Measurements from ENCODE around the gene PABPN1. TPM values are rescaled to one million over a fixed set of nuclear protein-coding genes. Genes with fewer than 3 reads are reported as not detected.

The PABPN1 gene
- total RNA-seq, 1 donor: 78.6 TPM

DNA sequence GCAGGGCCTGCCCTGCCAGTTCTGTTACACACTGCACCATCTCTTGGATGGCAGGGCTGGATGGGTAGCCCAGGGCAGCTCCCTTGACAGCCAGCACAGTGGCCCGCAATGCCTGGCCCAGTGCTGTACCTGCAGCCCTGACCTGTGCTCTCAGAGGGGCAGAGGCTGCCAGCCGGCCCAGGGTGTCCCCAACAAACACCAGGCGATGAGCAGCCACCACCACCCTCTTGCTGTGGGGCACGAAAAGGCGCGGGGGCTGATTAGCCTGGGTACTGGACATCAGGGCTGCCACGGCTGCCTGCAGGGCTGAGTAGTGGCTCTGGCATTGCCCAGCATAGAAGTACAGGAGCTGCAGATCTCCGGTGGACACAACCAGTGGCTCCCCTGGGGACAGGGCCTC lies 36.0 kb downstream of the PABPN1 start:
- no peak for DNase-seq (ENCODE audit: low read depth in 2 of 3, low spot score in 2 of 3)

DNA sequence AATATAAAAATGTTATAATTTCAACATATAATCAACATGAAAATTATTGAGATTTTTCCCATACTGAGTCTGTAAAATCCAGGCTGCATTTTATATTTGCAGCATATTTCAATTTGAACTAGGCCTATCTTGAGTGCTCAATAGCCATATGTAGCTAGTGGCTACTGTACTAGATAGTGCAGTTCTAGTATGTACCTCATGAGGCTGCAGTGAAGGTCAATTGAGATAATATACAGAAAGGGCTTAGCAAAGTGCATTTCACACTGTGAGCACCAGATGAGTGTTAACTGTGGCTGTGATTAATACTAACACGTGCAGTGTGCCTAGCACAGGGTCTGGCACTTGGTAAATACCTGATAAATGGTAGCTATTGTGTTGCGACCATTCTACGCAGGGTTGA lies 36.8 kb downstream of the PABPN1 start:
- DNase-seq (ENCODE audit: low read depth in 2 of 3, low spot score in 2 of 3): no peak

DNA sequence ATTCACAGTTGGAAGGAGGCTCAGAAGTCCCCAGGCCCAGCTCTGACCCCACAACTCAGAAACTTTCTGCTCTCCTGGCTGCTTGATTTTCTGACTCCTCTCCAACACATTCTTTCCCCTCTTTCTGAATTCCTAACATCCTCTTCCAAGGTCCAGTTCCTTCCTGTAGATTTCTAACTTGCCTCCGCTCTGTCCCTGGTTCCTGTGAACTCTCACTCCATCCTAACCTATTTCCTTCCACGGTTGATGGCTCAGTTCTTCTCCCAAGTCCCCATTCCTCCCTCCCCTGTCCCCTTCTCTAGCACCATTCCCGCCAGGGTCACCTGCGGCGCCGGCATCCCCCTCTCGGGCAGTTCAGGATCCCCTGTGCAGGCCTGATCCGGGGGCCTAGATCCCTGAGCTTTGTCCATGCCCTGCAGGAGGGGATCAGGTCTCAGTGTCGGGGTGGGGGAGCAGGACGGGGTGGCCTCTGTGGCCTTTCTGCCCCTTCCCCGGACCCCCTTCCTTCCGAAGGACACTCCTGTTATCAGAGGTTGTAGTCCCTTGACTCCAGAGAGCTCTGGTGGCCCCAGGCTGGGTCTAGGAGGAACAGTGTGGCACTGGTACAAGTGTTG lies 37.4 kb downstream of the PABPN1 start:
- DNase-seq (ENCODE audit: low read depth in 2 of 3, low spot score in 2 of 3): no peak

DNA sequence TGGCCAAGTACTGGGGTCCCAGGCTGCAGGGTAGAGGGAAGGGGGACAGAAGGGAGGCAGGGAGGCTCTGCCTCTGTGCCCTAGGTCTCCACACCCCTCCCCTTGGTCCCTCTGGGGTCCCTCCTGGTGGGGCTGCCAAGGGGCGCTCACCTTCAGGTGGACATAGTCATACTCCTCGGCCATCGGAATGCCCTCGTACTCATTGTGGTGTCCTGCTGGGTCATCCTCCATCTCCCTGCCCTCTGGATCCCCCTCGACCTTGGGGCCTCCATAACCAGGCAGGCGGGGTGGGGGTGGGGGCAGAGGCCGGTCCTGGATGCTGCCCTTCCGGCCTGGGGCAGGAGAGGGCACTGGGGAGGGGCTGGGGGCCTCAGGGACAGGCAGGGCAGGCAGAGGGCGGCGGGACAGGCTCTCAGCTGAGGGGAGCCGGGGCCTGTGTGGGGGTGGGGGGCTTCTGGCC lies 37.9 kb downstream of the PABPN1 start:
- DNase-seq (ENCODE audit: low read depth in 2 of 3, low spot score in 2 of 3): no peak

DNA sequence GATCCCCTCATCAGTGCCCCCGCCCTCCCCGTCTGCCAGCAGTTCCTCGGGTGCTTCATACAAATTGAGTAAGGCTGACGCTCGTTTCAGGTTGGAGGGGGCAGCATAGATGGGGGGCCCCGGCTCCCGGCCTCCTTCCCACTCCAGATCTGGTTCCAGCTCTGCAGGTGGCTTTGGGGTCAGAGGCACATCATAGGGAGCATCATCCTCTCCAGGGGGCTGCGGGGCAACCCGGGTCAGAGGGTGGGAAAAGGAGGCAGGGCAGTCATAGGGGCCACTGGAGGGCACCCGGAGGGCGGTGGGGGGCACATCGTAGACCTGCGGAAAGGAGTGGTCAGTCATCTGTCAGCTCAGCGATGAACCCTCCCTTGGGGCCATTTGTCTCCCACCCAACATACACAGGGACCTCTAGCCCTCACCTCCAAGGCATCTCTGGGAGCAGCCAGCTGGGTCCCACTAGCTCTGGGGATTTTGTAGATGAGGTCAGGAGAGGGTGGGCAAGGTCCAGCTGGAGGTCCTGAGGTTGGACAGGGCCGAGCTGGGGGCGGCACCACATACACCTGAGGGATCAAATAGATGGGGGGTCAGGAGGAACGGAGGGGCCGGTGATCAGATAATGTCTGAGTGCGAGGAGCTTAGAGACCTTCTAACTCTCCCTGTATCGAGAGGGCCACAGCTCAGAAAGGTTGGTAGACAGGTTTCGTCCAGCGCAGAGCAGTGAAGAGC lies 38.6 kb downstream of the PABPN1 start:
- no peak for DNase-seq (ENCODE audit: low read depth in 2 of 3, low spot score in 2 of 3)

DNA sequence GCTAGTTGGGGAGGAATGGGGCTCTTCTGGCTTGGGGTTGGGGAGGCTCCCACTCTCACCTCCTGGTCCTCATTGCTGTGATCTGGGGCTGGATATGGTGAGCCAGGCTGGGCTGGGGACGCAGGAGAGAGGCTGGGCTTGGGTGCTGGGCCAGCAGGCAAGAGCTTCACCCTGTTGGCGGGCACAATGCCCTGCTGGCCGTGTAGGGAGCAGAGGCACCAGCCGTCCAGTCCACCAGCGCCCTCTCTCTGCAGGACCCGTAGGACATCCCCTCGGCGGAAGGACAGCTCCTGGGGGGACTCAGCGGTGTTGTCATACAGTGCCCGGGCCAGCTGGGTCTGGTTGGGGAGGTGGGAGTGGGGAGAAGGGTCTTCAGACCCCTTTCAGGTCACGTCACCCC lies 39.2 kb downstream of the PABPN1 start:
- no peak for DNase-seq (ENCODE audit: low read depth in 2 of 3, low spot score in 2 of 3)

DNA sequence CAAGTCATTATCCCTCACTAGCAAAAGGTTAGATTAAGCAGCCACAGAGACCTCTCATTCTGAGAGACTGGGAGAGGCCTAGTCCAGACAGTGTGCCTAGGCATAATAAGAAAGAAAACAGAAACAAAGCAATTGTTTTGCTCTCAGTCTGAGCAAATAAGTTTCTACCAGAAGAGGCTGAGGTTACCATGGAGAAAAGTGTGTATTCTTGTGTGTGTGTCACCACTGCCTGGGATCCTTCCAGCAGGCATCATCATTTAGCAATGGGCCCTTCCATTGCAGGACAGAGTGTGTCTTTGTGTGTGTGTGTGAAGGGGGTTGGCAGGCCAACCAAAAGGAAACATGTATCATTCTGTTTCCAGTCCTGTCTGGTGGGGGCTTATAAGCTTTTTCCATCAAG lies 40.1 kb downstream of the PABPN1 start:
- no peak for DNase-seq (ENCODE audit: low read depth in 2 of 3, low spot score in 2 of 3)

DNA sequence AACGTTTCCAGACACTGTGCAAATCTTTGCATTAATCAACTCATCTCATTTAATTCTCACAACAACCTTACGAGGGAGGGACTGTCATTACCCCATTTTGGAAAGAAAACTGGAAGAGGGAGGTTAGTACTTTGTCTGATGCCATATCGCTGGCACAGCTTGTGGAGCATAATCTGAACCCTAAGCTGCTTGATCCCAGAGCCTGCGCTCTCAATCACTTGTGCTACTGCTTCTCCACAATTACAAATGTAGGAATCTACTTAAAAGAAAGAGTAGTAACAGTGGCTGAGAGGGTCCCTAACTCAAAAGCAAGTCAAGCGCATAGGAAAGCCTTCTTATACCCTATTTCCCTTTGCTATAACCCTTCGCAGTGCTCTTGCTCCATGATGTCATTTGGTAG lies 40.5 kb downstream of the PABPN1 start:
- no peak for DNase-seq (ENCODE audit: low read depth in 2 of 3, low spot score in 2 of 3)

DNA sequence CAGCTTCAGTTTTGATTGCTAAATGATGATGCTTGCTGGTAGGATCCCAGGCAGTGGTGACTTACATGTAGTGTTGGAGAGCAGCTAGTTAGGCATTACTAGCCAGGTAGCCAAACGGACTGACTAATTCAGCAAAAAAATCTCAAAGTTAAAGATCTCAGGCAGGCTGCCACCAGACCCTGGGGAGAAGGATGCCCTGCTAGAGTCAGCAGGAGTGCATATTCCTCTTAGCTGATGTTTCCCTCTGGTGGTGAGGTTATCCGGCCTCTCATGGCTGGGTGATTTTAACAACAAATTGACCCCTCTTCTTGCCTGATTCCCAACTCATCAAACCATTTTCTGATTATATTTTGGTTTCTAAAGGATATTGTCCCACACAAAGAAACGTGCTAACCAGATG lies 40.9 kb downstream of the PABPN1 start:
- peak in 1 of 3 donors; percentile 18 for DNase-seq (ENCODE audit: low read depth in 2 of 3, low spot score in 2 of 3)

DNA sequence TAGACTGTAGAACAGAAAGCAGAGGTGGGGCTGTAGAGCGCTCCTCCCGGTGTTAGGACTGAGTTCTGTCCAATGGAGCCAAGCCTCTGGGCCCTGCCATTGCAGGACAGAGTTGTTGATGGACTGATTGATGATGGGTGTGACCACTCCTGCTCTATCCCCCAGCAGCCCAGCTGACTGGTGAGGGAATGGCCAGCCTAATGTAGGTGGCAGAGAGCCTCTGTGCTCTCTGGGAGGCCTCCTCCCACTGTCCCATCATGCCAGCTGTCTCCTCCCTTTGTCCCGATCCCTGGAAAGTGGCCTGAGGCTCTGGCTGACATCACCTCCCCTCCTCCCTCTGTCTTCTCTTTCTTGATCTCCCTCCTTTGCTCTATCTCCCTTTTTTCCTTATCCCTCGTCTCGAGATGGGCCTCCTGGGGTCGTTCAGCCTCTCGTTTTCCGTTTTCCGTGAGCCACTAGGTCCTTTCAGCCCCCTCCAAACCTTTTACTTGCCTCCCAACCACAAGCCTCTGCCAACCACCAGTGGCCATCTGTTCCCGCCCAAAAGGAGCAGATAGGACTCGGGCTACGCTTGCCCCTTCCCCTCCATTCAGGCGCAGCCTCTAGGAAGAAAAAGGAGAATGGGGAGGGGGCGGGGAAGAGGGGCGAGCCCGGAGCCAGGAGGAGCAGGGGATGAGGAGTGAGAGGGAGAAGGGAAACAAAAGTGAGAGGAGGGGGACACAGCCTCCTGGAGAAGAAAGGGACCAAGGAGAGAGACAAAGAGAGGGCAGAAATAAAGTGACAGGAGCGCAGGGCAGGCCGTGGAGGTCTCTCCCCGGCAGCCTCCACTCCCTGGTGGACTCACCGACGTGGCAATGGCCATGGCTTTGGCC lies 43.1 kb downstream of the PABPN1 start:
- no peak for DNase-seq (ENCODE audit: low read depth in 2 of 3, low spot score in 2 of 3)

DNA sequence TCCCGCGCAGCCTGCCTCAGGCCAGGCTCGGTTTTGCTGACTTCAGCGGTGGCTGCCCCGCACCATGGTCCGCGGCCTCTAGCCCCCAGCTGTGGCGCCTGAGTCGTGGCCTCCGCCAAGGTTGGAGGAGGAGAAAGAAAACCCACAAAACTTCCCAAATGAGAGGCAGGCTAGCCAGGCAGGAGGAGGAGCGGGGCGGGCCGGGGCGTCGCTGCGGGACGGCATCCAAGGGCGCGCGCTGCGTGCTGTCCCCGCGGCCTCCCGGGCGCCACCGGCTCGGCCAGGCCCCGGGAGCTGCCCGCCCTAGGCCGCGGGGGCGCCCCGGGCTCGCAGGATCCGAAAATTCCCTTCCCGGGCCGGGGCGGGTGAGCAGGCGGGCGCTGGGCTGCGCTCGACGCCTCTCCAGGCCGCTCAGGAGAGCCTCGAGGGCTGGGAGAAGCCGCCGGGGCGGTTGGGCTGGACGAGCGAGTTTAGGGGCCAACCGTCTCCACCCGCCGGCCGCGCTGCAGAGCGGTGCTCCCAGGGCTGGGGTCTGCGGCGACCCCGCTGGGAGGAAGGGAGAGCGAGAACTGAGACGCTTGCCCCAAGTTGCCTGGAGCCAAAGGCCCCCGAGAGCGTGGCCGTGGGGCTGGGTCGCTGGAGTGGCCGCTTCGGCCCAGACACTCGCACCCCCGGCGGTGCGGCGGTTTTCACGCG lies 43.9 kb downstream of the PABPN1 start, which contains the start of gene EFS:
EFS (minus strand) TSS at position 137 of the 696 bp plus-strand sequence. CDS start 147 bp downstream, outside the sequence.
- DNase-seq (ENCODE audit: low read depth in 2 of 3, low spot score in 2 of 3): no peak

DNA sequence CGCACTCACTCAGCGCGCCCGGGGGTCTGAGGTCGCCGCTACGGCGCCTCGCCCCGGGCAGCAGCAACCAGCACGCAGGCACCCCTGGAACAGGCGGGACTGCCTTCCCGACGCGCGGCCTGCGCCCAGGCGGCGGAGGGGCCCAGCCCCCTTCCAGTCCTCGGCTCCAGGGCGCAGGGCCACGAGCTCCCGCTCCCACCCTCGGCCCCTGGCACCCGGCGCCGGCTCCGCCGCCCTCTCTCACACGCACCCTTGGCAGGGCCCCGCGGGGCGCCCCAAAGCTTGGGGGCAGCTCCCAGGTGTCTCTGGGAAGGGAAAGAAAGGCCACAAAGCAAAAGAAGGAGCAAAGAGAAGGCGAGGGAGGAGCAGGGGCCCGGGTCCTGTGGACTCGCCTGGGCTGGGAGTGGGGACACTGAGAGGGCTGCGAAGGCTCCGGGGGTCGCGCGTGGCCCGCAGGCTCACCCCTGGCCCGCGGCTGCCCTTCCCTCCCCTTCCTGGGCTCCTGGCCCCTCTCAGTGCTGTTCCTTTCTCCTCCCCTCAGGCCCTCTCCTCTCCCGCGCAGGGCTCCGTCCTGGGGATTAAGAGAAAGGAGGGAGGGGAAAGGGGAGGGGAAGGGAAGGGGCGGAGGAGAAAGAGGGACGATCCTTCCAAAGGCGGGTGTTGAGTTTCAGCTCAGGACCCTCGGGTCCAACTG lies 44.6 kb downstream of the PABPN1 start:
- no peak for DNase-seq (ENCODE audit: low read depth in 2 of 3, low spot score in 2 of 3)

DNA sequence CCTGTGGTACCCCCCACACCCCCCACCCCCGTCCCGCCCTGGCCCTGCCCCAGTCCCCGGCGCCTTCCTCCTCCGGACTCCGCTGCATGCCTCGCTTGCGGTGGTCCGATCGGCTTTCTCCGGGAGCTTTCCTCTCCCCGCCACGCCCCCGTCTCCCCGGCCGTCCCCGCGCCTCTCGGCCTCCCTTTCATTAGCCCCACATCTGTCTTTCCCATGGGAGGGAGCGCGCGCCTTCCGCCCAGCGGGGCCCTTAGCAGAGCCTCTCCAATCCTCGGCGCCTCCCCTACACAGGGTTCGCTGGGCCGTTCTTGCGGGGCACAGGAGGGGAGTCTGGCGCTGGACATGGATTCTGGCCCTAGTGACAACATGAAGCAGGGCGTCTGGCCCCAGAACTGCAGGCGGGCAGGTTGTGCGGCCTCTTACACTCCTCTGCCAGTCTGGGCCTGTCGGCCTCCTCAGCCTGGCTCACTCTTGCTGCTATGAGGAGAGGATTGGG lies 45.2 kb downstream of the PABPN1 start:
- DNase-seq (ENCODE audit: low read depth in 2 of 3, low spot score in 2 of 3): no peak

DNA sequence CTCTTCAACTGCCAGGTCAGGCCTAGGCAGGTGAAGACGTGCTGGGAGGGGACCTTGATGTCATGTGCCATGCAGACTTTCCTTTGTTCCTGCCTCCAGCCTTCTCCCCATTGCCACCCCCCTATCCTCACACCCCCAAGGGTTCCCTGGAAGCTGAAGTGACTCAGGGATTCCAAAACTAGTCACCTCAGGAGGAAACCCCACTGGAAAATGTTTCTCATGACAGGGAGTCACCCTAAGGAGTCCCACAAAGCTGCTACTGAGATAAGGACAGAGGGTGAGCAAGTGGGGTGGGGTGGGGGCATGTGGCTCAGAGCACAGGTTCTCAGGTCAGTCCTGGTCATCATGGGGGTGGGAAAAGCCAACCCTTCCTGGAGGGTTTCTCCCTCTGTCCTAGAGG lies 49.0 kb downstream of the PABPN1 start:
- no peak for DNase-seq (ENCODE audit: low read depth in 2 of 3, low spot score in 2 of 3)

DNA sequence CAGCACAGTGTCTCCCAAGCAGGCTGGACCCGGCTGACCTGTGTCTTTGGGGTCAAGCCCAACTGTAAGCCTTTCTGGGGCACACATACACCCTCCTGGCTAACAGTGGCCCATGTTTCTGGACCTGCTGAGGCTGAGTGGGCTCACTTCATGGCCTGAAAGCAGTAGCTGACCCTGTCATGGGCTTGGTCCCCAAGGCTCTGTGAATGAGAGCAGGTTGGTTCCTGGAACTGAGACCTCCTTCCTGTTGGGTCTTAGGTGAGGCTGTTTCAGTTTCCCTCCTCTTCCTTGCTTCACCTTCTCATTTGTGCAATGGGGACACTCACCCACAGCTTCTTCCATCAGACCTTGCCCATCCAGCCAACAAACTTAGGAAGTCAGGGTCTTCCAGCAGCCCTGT lies 50.6 kb downstream of the PABPN1 start:
- DNase-seq (ENCODE audit: low read depth in 2 of 3, low spot score in 2 of 3): no peak

DNA sequence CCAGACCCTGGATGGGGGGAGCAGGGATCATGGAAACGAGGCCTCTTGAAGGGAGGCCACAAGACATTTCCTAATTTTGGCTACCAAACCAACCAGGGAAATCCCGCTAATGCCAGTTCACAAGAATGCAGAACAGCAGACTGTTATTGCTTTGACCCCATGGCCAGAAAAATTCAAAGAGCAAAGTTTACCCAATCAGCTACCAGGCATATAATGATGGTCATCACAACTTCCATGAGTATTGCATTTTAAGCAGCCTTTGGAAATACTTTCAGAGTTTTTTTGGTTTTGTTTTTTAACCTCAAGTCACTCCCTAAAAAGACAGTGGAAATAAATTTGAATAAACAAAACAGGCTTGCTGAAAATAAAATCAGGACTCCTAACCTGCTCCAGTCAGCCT lies 51.3 kb downstream of the PABPN1 start, which contains the start of gene IL25:
IL25 (plus strand) TSS at position 301 of the 400 bp plus-strand sequence.
- DNase-seq (ENCODE audit: low read depth in 2 of 3, low spot score in 2 of 3): no peak

DNA sequence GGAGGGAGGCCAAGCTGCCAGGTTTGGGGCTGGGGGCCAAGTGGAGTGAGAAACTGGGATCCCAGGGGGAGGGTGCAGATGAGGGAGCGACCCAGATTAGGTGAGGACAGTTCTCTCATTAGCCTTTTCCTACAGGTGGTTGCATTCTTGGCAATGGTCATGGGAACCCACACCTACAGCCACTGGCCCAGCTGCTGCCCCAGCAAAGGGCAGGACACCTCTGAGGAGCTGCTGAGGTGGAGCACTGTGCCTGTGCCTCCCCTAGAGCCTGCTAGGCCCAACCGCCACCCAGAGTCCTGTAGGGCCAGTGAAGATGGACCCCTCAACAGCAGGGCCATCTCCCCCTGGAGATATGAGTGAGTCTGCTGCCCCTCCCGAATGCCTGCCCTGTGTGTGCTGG lies 51.8 kb downstream of the PABPN1 start:
- DNase-seq (ENCODE audit: low read depth in 2 of 3, low spot score in 2 of 3): no peak
